ENCODE measurements around the gene SCN1B.

Gene SCN1B

DNA sequence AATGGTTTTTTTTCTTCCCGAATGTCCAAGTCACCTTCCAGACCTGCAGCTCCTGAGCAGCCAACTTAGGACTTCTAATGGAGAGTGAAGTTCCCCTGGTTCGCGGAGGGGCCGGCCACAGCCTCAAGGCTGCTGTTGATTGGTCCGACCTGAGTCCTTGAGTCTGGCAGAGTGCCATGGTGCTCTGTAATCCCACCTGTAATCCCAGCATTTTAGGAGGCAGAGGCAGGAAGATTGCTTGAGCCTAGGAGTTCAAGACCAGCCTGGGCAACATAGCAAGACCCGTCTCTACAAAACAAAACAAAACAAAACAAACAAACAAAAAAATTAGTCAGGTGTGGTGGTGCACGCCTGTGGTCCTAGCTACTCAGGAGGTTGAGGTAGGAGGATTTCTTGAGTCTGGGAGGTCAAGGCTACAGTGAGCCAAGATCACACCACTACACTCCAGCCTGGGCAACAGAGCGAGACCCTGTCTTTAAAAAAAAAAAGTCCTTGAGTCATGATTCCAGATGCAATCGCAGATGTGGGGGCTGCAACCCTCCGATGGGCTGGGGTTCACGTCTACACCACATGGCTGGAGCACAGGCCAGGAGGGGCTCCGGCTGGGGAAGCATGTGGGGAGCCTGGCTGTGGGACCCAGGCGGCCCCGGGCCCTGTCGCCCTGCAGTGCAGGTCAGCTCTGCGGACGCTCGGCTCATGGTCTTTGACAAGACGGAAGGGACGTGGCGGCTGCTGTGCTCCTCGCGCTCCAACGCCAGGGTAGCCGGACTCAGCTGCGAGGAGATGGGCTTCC, 28.9 kb downstream of the SCN1B start:
- no peak for DNase-seq

DNA sequence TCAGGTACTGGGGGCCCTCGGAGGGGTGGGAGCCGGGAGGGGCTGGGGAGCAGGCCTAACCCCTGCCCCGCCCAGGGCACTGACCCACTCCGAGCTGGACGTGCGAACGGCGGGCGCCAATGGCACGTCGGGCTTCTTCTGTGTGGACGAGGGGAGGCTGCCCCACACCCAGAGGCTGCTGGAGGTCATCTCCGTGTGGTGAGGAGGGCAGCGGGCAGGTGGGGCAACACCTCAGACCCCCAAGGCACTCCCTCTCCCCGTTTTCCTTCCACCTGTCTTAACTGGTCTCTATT, 29.5 kb downstream of the SCN1B start:
- DNase-seq = no peak

DNA sequence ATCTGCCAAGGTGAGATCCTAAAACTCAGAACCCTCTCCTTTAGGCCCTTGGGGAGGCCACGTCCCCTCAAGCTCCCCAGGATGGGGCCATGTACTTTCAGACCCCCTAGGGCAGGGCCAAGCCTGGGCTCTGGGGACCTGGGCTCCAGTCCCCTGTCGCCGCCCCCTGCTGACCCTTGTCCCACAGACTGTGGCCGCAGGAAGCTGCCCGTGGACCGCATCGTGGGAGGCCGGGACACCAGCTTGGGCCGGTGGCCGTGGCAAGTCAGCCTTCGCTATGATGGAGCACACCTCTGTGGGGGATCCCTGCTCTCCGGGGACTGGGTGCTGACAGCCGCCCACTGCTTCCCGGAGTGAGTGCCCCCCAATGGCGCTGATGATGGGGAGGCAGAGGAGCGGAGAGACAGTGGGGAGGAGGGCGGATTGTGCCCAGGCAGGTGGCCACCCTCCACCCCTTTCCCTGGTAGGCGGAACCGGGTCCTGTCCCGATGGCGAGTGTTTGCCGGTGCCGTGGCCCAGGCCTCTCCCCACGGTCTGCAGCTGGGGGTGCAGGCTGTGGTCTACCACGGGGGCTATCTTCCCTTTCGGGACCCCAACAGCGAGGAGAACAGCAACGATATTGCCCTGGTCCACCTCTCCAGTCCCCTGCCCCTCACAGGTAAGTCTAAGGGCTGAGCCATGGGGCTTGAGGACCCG, 30.0 kb downstream of the SCN1B start:
- DNase-seq = no peak

DNA sequence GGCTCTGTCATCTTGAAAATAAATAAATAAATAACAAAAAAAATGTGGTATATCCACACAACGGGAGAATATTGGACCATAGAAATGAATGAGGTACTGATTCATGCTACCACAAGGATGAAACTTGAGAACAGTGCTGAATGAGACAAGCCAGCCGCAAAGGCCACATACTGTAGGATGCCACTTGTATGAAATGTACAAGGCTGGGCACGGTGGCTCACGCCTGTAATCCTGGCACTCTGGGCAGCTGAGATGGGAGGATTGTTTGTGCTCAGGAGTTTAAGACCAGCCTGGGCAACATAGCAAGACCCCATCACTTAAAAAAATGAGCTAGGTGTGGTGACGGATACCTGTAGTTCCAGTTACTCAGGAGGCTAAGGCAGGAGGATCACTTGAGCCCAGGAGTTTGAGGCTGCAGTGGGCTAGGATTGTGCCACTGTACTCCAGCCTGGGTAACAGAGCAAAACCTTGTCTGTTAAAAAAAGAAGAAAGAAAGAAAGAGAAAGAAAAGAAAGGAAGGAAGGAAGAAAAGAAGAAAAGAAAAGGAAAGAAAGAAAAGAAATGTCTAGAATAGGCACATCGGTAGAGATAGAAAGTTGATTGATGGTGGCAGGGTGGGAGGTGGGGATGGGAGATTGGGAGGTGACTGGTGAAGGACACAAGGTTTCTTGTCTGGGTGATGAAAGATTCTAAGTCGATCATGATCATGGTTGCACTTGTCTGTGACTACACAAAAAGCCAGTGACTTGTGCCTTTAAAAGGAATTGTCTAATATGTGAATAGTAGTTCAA, 31.5 kb downstream of the SCN1B start:
- no peak for DNase-seq

DNA sequence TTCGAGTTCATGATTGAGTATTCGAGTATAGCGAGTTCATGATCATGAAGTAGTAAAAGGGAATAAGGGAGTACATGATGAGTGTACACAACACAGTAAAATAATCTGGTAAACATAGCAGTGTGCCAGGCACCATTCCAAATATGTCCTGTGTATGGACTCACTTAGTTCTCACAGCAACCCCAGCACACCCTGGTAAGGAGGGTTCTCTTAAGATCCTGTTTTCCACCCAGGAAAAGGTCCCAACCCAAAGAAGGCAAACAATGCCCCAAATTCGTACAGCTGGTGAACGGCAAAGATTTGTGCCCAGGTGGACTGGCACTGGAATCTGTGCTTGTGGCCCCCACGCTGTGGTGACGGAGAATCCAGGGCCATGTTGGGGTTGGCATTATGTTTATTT, 32.7 kb downstream of the SCN1B start:
- DNase-seq = no peak

DNA sequence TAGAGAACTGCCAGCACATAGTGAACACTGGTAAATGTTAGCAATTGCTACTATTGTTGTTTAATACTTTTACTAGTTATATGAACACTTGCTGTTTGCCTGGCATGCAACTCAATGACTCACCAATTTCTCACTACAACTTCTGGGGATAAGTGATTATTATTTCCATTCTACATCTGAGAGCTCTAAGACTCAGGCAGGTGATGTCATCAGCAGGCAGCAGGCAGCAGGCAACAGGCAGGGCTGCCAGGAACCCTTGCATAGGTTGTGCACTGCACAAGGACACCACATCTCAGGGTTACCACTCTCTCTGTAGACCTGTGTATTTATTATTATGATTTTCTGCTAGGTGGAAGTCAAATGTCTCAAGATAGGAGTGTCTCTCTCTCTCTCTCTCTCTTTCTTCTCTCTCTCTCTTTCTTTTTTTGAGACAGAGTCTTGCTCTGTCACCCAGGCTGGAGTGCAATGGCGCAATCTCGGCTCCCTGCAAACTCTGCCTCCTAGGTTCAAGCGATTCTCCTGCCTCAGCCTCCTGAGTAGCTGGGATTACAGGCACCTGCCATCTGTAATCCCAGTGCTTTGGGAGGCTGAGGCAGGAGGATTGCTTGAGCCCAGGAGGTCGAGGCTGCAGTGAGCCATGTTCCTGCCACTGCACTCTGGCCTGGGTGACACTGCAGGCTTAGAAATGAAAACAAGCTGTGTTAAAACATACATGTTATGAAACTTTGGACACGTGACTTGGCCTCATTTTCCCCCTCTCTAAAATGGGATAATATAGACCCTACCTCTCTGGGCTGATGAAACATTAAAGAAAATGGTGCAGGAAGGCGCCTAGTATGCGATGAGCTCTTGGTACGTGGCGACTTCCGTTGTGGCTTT, 33.9 kb downstream of the SCN1B start:
- DNase-seq = no peak

DNA sequence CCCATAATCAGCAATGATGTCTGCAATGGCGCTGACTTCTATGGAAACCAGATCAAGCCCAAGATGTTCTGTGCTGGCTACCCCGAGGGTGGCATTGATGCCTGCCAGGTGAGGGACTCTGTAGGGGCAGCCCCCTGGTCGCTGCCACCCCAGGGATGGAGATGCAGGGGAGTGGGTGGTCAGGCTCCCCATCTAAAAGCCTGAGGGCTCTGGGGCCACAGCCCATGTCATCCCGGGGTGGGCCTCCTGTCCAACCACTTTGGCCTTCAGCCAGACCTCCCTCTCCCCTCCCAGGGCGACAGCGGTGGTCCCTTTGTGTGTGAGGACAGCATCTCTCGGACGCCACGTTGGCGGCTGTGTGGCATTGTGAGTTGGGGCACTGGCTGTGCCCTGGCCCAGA, 35.3 kb downstream of the SCN1B start:
- no peak for DNase-seq

DNA sequence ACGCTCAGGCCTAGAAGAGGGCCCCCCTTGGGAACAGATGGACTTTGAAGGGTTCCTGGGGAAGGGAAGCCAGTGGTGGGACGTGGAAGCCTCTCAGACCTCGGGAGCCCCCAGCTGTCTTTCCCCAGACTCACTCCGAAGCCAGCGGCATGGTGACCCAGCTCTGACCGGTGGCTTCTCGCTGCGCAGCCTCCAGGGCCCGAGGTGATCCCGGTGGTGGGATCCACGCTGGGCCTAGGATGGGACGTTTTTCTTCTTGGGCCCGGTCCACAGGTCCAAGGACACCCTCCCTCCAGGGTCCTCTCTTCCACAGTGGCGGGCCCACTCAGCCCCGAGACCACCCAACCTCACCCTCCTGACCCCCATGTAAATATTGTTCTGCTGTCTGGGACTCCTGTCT, 35.9 kb downstream of the SCN1B start:
- no peak for DNase-seq

DNA sequence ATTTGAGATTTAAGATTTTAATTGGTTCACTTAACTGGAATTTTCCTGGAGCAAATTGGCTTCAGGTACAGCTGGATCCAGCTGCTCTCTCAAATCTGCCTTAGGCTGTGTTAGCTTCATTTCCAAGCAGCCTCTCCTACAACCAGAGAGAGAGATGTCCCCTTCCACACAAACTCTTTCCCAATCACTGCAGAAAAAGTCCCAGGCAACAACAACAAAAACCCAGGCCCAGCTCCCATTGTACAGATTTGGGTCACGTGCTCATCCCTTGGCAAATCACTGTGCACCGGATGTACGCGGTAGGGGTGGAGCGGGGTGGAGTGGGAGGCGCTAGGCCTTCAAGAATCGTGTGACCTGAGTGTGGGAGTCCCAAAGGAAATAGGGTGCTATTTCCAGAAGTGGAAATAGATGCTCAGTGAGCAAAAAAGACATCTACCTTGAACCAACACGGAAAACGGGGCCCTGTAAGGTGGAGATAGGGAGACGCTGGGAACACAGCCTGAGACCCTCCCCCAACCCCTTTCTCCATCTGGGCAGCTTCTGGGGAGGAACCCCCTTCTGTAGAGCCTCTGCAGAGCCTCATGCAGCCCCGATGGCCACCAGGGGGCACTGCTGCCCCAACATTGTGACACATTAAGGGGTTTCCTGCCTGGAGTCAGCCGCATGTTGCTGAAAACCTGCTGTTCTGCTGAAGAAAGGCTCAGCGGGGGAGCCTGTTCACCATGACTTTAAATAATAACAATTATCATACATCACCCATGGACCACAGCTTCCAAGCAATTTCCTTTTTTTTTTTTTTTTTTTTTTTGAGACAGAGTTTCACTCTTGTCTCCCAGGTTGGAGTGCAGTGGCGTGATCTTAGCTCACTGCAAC, 36.7 kb downstream of the SCN1B start:
- DNase-seq = peak; percentile 70

DNA sequence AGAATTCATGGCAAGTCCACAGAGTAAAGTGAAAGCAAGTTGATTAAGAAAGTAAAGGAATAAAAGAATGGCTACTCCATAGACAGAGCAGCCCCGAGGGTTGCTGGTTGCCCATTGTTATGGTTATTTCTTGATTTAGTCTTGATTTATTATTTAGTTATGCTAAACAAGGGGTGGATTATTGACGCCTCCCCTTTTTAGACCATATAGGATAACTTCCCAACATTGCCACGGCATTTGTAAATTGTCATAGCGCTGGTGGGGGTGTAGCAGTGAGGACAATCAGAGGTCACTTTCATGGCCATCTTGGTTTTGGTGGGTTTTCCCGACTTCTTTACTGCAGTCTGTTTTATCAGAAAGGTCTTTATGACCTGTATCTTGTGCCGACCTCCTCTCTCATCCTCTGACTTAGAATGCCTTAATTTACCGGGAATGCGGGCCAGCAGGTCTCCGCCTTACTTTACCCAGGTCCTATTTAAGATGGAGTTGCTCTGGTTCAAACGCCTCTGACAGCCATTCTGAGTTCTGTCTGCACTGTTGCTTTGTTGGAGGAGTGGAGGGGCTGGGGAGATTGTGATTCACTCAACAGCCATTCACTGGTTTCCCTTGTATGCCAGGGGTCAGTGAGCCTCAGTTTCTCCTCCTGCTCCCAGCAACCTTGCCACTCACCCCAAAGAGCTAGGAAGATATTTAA, 38.8 kb downstream of the SCN1B start:
- no peak for DNase-seq

DNA sequence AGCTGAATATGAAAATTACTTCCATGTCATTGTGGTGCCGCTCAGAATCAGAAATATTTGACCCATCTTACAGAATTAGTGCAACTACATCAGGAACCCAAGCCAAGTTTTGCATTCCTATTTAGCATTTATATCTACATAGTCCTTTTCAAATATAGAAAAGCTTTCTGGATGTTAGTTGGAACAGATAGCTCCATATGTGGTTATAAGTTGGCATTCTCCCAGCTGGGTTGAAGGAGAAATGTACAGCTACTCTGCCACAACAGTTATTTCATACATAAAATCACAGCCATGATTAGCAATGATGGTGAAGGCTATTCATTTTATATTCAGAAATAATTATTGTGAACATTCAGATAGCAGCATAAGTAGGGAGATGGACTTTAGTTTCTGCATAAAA, 39.4 kb downstream of the SCN1B start:
- DNase-seq = no peak

DNA sequence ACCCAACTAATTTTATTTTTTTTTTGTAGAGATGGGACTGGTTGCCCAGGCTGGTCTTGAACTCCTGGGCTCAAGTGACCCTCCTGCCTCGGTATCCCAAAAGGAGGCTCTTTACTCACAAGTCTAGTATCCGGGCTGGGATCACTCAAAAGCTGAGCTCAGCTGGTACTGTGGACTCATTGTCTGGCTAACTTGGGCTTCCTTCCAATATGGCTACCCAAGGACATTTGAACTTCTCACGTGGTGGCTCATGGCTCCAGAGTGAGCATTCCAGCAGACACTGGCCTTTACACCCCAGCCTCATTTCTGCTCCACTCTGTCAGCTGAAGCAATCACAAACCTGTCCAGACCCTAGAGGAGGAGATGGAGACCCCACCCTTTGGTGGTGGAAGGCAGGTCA, 40.2 kb downstream of the SCN1B start:
- no peak for DNase-seq

DNA sequence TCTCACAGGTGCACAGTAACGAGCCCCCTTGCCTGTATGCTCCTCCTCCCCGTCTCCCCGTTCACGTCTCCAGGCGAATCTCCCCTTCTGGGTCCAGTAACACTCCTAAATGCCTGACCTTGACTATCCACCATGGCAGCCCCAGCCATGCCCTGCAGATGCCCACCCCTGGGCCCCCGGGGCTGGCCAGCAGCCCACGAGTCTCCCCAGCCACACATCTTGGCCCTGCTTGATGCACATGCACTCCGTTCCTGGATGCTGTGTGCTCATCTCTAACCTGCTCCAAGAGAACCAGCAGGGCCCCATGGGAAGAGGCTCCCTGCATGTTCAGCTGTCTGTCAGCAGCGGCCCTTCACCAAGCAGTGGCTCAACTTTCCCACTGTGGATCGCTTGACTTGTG, 43.2 kb downstream of the SCN1B start:
- DNase-seq = no peak

DNA sequence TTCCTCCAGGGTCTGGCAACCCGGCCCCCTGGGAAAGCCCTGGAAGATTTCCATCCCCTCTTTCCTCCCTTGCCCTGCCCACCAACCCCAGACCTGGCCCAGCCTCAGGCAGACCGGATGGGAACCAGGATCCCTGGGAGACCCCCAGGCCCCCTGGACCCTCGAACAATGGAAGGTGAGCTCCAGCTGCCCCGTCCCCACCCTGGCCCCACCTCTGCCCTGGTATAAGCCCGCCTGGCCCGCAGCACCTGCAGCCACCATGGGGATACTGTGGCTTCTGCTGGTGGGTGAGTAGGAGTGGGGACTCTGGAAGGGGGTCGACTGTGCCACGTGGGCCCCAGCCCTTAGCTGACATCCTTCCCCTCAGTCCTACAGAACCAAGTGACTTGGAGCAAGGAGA, 43.7 kb downstream of the SCN1B start:
- DNase-seq = no peak

DNA sequence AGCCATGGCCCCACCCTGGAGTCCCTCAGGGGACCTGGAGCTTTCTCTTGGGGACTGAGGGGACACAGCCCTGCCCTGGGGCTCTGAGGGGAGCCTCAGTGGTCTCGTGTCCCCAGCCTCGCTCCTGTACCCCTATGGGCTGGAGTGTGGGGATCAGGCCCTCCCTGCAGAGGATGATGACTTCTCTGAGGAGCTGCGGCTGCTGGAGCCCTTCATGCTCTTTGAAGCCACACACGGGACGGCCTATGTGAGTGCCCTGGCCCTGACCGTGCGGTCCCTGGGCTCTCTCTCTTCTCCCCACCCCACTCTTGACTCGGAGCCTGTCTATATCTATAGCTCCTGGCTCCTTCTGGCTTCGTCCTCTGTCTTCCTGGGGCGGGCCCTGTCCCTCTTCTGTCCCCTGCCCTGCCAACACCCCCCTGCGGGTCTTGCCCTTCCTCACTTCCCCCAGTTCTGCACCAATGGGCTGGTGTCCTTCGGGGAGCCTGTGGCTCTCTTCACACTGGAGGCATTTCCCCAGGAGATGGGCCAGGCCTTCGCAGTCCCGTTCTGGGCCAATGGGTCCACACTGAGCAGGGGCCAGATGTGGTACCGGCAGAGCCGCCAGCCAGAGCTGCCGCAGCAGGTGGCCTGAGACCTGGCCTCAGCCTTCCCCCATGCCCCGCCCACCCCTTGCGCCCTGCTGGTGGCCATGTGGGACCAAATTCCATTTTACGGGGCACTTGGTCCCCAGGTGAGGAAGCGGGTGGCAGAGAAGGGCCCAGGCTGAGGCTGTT, 44.3 kb downstream of the SCN1B start:
- DNase-seq = no peak

DNA sequence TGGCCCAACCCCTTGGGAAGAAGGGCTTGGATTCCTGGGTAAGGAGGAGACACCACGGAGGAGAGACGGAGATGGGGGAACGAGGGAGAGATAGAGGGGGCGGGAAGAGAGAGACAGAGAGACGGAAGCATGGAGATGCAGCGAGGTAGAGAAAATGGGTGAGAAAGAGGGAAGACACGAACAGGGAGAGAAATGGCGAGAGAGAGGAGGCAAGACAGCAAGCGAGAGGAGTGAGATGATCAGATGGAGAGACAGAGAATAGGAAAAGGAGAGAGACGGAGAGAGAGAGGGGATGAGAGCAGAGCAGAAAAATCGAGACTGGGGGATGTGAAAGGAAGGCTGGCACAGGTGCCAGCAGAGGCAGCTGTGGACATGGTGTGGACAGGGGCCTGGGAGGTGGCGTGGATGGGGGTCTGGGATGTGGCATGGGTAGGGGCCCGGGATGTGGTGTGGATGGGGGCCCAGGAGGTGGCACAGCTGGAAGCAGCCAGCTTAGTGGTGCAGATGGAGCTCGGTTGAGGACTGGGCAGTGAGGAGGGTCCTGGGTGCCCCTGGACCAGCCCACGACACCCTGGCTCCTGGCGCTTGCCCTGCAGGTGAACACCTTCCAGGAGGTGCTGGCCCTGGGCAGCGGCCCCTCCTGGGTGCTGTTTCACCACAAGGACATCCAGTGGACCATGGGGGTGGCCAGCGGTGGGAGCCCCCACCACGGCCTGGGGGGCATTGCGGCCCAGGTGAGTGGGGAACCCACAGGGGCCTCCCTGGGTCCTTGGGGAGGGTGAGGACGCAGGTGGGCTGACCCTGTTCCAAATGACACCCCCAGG, 45.1 kb downstream of the SCN1B start:
- no peak for DNase-seq

DNA sequence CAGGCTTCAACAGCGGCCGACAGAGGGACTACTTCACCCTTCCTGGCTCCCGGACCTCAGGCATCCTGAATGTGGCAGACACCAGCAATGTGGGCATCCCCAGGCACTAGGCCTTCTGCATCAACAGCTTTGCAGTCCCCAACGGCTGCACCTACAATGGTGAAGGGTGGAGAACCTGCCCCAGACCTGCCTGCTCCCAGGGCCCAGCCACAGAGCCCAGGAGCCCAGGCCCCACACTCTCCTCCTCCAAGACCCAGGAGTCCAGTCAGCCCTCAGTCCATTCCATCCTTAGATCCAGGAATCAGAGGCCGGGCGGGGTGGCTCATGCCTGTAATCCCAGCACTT, 45.7 kb downstream of the SCN1B start:
- DNase-seq = no peak

DNA sequence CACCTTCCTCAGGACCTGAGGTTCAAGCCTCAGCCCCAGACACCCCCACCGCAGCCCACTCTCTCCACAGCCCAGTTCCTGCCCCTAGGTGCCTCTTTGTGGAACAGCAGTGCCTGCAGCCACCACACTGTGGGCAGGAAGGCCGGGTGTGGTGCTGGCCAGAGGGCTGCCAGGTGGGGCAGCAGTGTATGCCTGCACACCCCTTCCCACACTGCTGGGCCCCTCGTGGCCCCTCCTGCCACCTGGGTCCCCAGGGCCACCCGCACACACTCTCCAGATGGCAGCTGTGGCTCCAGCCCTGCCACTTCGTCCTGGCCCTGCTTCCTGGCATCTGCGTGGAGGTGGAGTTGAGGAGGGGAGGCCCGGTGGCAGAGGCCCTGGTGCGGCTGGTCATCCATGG, 46.4 kb downstream of the SCN1B start:
- no peak for DNase-seq

DNA sequence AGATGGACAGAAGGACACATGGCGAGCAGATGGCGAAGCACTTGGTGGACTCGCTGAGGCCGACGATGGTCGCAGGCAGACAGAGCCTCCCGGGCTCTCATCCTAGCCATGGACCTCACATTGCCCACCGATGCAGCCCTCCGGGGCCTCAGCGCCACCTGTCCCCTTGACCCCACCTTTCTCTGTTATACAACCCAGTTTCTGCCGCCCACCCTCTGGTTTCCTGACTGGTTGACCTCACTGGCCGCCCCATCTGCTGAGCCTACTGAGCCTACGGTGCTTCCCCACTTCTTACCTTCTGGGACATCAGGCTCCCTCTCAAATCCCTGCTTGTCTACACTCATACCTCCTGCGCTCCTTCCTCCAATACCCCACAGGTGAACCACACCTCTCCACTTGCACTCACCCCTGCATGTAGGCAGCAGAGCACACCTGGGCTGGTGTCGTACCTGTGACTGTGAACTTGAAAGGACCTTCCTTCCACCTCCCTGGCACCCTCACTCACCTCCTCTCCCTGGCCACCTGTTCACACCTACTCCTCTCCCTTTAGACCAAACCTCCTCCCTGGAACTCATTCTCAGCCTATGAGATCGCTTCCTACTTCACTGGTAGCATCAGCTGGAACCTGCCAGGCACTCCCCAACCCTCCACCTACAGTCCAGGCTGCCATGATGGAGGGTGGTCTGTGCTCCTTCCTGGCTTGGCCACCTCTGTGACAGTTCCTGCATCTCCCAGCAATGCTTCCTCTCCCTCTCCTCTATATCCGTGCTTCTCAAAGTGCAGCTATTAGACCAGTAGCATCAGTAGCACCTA, 47.3 kb downstream of the SCN1B start:
- DNase-seq = no peak

All from activated gamma-delta T cell (primary cell).